Pancreas (tissue), 10 donors: ENCODE results near the gene RGP1. TPM values are rescaled to one million over a fixed set of nuclear protein-coding genes. Genes with fewer than 3 reads are reported as not detected.

Source experiments
- ATAC-seq, 4 donors: fragments of 200-7000 bp; cut with Tn5 transposase; one replicate each; pipeline versions ENCODE4 v1.8.0 to v1.9.1; 2020; ENCODE audit warnings: mild to moderate bottlenecking in 4 of 4, moderate library complexity in 4 of 4
- DNase-seq, 6 donors: peaks; one replicate each; pipeline ENCODE4 v3.0.0-alpha.2; 2020
- FAIRE-seq: peaks from 2 replicates; lab custom pipeline; 2012; peaks lifted over from hg19 to GRCh38; lab: Jason Lieb, UNC
- H3K27ac ChIP-seq, 4 donors: fragments of 200-600 bp; sonication (generic); 1 replicate in 3 of 4; 2 replicates in 1 of 4; pipeline versions ENCODE4 v1.5.0 to v1.8.0; 2020
- H3K27me3 ChIP-seq, 4 donors: fragments of 200-600 bp; one replicate each; pipeline ENCODE4 v1.8.0; 2021
- H3K36me3 ChIP-seq, 3 donors: fragments of 200-600 bp; sonication (generic) in 1 of 3; one replicate each; pipeline versions ENCODE4 v1.5.0 to v1.8.0; 2020 to 2021
- H3K4me1 ChIP-seq, 3 donors: fragments of 200-600 bp; one replicate each; pipeline ENCODE4 v1.8.0; 2021
- H3K4me3 ChIP-seq, 4 donors: fragments of 200-600 bp; sonication (generic) in 2 of 4; one replicate each; pipeline versions ENCODE4 v1.5.0 to v1.8.0; 2020 to 2021
- H3K9me3 ChIP-seq, 4 donors: fragments of 200-600 bp; one replicate each; pipeline ENCODE4 v1.8.0; 2021
- CTCF ChIP-seq, 4 donors: fragments of 200-600 bp; sonication (generic) in 3 of 4; IDR thresholded peaks; one replicate each; pipeline versions ENCODE4 v1.5.0 to v1.8.0; 2021; ENCODE audit warnings: antibody characterized with exemption in 4 of 4
- WGBS, 2 donors: extraction: QIAGEN DNeasy Blood & Tissue Kit; methylation state at CpG; one replicate each; pipeline ENCODE4 v1.1.7; 2013; 5-methylcytosine and 5-hydroxymethylcytosine counted together
- intact Hi-C, 3 donors: fragments of 100-400 bp; cut with DNase I; formaldehyde crosslinking; loops; one replicate each; pipeline versions ENCODE4 v1.11.1 to v1.14.2; 2022
- polyA plus RNA-seq, 2 donors: library from polyadenylated mRNA; stranded (reverse); fragments of 200-250 nt; gene quantifications; one replicate each; pipeline ENCODE4 v1.2.3, GENCODE V29; 2013
- total RNA-seq, 6 donors: library from RNA; stranded (reverse); fragmentation: NEBNext Ultra II Directional in 4 of 6; extraction: Animal tissue kit (Norgen Biotek cat#: 25700) in 4 of 6; gene quantifications; one replicate each; pipeline versions ENCODE4 v1.2.1 to v1.2.4, GENCODE V29; 2021 to 2023
- donor health status: healthy with polysubstance abuse.
- donor health status: DM: no; HTN: no; CAD: no; lungs with moderate emphysema.
- donor health status: DM: no; HTN: no; CAD: no.
- donor health status: control.
- donor health status: control.
- donor health status: Bipolar disorder and iron deficiency.
- donor health status: DM: yes; HTN: yes; CAD: no.
- donor health status: DM: no; HTN: no; CAD: no.
- donor health status: DM: no; HTN: no; CAD: no.
- donor health status: DM: yes; HTN: yes; CAD: no.

The RGP1 gene
- total and polyA plus RNA-seq, 8 donors, result 6.8 to 18.3 (median 13.8) TPM

- no peak for TF ChIP-seq CTCF (IDR thresholded peaks at IDR 0.05)
These were observed 737 bp upstream of the RGP1 start for GRCh38 chr9:35748242-35748857.

GRCh38 chr9:35749515-35750255, 598 bp downstream of the RGP1 start:
- no peak for FAIRE-seq
- Histone ChIP-seq H3K27ac (peak overlapping the region; percentile 75 to 78 (median 78)), H3K9me3 (no peaks in the 10 kb centered on the region), H3K4me1 (peaks cover 8 to 20% (median 15%) of the 10 kb centered on the region in 3 donors), H3K4me3 (peak overlapping the region; percentile 68 to 89 (median 77)), H3K27me3 (no peaks in the 10 kb centered on the region), H3K36me3 (peaks cover 3 to 29% (median 10%) of the 10 kb centered on the region in 3 donors)
- intact Hi-C loops, result loop anchor here in 1 of 3 donors (10.0 kb wide), 1 partner anchor 65 kb away; the partner anchor contains the start of genes HINT2 and SPAG8
- ATAC-seq, result peak; percentile 51 to 65 (median 62)
- WGBS, 2 donors, result 1 to 2% methylated on average over 19 of the region's 19 CpGs
- TF ChIP-seq CTCF (IDR thresholded peaks at IDR 0.05), result no peak
- peak; percentile 49 to 84 (median 62) for DNase-seq

More at GRCh38 chr9:35748242-35748857, 737 bp upstream of the RGP1 start:
- Histone ChIP-seq H3K27ac (peak overlapping the region; percentile 75 to 78 (median 78)), H3K27me3 (no peaks in the 10 kb centered on the region), H3K4me3 (peak overlapping the region; percentile 68 to 89 (median 77)), H3K36me3 (peaks cover 3 to 35% (median 8%) of the 10 kb centered on the region in 3 donors), H3K9me3 (no peaks in the 10 kb centered on the region), H3K4me1 (peaks cover 8 to 20% (median 15%) of the 10 kb centered on the region in 3 donors)
- no peak for FAIRE-seq
- peak in 1 of 4 donors; percentile 2 for ATAC-seq
- WGBS, 2 donors, result 0 to 1% methylated on average over 24 of the region's 24 CpGs
- intact Hi-C loops, result no loop called here
- peak in 1 of 6 donors; percentile 62 for DNase-seq

- H3K27ac ChIP-seq, result peak overlapping the region in 3 of 4 donors; percentile 75 to 78 (median 78)
- FAIRE-seq, result no peak
- intact Hi-C loops, result loop anchor here in 1 of 3 donors (10.0 kb wide), 1 partner anchor 65 kb away; the partner anchor contains the start of genes HINT2 and SPAG8
These were observed 1.1 kb downstream of the RGP1 start for GRCh38 chr9:35750256-35750531.

GRCh38 chr9:35753466-35753865, 4.4 kb downstream of the RGP1 start:
- FAIRE-seq, result no peak
- intact Hi-C loops, result loop anchor here in 1 of 3 donors (10.0 kb wide), 1 partner anchor 61 kb away; the partner anchor contains the start of genes HINT2 and SPAG8

More at GRCh38 chr9:35750256-35750531, 1.1 kb downstream of the RGP1 start:
- no peaks in the 10 kb centered on the region for H3K27me3 ChIP-seq
- 44 to 45% methylated on average over 4 of the region's 4 CpGs for WGBS, 2 donors
- TF ChIP-seq CTCF (IDR thresholded peaks at IDR 0.05), result no peak
- H3K36me3 ChIP-seq, result peaks cover 3 to 29% (median 10%) of the 10 kb centered on the region in 3 donors
- DNase-seq (no peak), ATAC-seq (no peak)
- H3K4me1 ChIP-seq, result peaks cover 7 to 17% (median 15%) of the 10 kb centered on the region in 3 donors
- no peaks in the 10 kb centered on the region for H3K9me3 ChIP-seq
- peak overlapping the region in 3 of 4 donors; percentile 68 to 89 (median 68) for H3K4me3 ChIP-seq

More at GRCh38 chr9:35753466-35753865, 4.4 kb downstream of the RGP1 start:
- Histone ChIP-seq H3K36me3 (peaks cover 3 to 29% (median 10%) of the 10 kb centered on the region in 3 donors), H3K4me3 (no peak overlapping the region), H3K27me3 (no peaks in the 10 kb centered on the region), H3K27ac (no peak overlapping the region), H3K9me3 (no peaks in the 10 kb centered on the region), H3K4me1 (peaks cover 8 to 16% (median 9%) of the 10 kb centered on the region in 3 donors)
- DNase-seq (no peak), ATAC-seq (no peak)
- 86 to 90% methylated on average over 5 of the region's 5 CpGs for WGBS, 2 donors
- no peak for TF ChIP-seq CTCF (IDR thresholded peaks at IDR 0.05)
